Pancreas (tissue), 10 donors: ENCODE data around the gene DCAF11. TPM values are rescaled to one million over a fixed set of nuclear protein-coding genes. Genes with fewer than 3 reads are reported as not detected.
A peak's percentile ranks its signal among the peaks of the same experiment; 100 is the strongest.

ENCODE experiments used
- ATAC-seq, 4 donors: fragments of 200-7000 bp; cut with Tn5 transposase; one replicate each; pipeline versions ENCODE4 v1.8.0 to v1.9.1; 2020; ENCODE audit warnings: mild to moderate bottlenecking in 4 of 4, moderate library complexity in 4 of 4
- DNase-seq, 6 donors: peaks; one replicate each; pipeline ENCODE4 v3.0.0-alpha.2; 2020
- FAIRE-seq: peaks from 2 replicates; lab custom pipeline; 2012; peaks lifted over from hg19 to GRCh38; lab: Jason Lieb, UNC
- H3K27ac ChIP-seq, 4 donors: fragments of 200-600 bp; sonication (generic); 1 replicate in 3 of 4; 2 replicates in 1 of 4; pipeline versions ENCODE4 v1.5.0 to v1.8.0; 2020
- H3K27me3 ChIP-seq, 4 donors: fragments of 200-600 bp; one replicate each; pipeline ENCODE4 v1.8.0; 2021
- H3K36me3 ChIP-seq, 3 donors: fragments of 200-600 bp; sonication (generic) in 1 of 3; one replicate each; pipeline versions ENCODE4 v1.5.0 to v1.8.0; 2020 to 2021
- H3K4me1 ChIP-seq, 3 donors: fragments of 200-600 bp; one replicate each; pipeline ENCODE4 v1.8.0; 2021
- H3K4me3 ChIP-seq, 4 donors: fragments of 200-600 bp; sonication (generic) in 2 of 4; one replicate each; pipeline versions ENCODE4 v1.5.0 to v1.8.0; 2020 to 2021
- H3K9me3 ChIP-seq, 4 donors: fragments of 200-600 bp; one replicate each; pipeline ENCODE4 v1.8.0; 2021
- WGBS, 2 donors: extraction: QIAGEN DNeasy Blood & Tissue Kit; methylation state at CpG; one replicate each; pipeline ENCODE4 v1.1.7; 2013; 5-methylcytosine and 5-hydroxymethylcytosine counted together
- intact Hi-C, 3 donors: fragments of 100-400 bp; cut with DNase I; formaldehyde crosslinking; loops; one replicate each; pipeline versions ENCODE4 v1.11.1 to v1.14.2; 2022
- polyA plus RNA-seq, 2 donors: library from polyadenylated mRNA; stranded (reverse); fragments of 200-250 nt; gene quantifications; one replicate each; pipeline ENCODE4 v1.2.3, GENCODE V29; 2013
- total RNA-seq, 6 donors: library from RNA; stranded (reverse); fragmentation: NEBNext Ultra II Directional in 4 of 6; extraction: Animal tissue kit (Norgen Biotek cat#: 25700) in 4 of 6; gene quantifications; one replicate each; pipeline versions ENCODE4 v1.2.1 to v1.2.4, GENCODE V29; 2021 to 2023
- TF ChIP-seq, protein P1 (sequence below), 4 donors: fragments of 200-600 bp; sonication (generic) in 3 of 4; IDR thresholded peaks; one replicate each; pipeline versions ENCODE4 v1.5.0 to v1.8.0; 2021; ENCODE audit warnings: antibody characterized with exemption in 4 of 4
- donor health status: healthy with polysubstance abuse.
- donor health status: DM: no; HTN: no; CAD: no; lungs with moderate emphysema.
- donor health status: DM: no; HTN: no; CAD: no.
- donor health status: control.
- donor health status: control.
- donor health status: Bipolar disorder and iron deficiency.
- donor health status: DM: yes; HTN: yes; CAD: no.
- donor health status: DM: no; HTN: no; CAD: no.
- donor health status: DM: no; HTN: no; CAD: no.
- donor health status: DM: yes; HTN: yes; CAD: no.

The DCAF11 gene
- total and polyA plus RNA-seq, 8 donors: 34.2 to 78.9 (median 56.0) TPM

- no peak within 1 kb of the TSS for H3K27ac ChIP-seq
- TF ChIP-seq, protein P1, sequence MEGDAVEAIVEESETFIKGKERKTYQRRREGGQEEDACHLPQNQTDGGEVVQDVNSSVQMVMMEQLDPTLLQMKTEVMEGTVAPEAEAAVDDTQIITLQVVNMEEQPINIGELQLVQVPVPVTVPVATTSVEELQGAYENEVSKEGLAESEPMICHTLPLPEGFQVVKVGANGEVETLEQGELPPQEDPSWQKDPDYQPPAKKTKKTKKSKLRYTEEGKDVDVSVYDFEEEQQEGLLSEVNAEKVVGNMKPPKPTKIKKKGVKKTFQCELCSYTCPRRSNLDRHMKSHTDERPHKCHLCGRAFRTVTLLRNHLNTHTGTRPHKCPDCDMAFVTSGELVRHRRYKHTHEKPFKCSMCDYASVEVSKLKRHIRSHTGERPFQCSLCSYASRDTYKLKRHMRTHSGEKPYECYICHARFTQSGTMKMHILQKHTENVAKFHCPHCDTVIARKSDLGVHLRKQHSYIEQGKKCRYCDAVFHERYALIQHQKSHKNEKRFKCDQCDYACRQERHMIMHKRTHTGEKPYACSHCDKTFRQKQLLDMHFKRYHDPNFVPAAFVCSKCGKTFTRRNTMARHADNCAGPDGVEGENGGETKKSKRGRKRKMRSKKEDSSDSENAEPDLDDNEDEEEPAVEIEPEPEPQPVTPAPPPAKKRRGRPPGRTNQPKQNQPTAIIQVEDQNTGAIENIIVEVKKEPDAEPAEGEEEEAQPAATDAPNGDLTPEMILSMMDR (IDR thresholded peaks at IDR 0.05): no peak
- H3K9me3 ChIP-seq: no peaks in the 10 kb centered on the region
- H3K27me3 ChIP-seq: no peaks in the 10 kb centered on the region
- ATAC-seq: no peak
- FAIRE-seq: no peak
- no peak within 1 kb of the TSS for H3K4me3 ChIP-seq
- WGBS, 2 donors: 71 to 81% methylated on average over 14 to 19 of the region's 19 CpGs
- H3K4me1 ChIP-seq: peaks cover 0 to 5% (median 0%) of the 10 kb centered on the region in 3 donors
- intact Hi-C loops: no loop called here
- no peaks in the 10 kb centered on the region for H3K36me3 ChIP-seq
- peak in 1 of 6 donors; percentile 58 for DNase-seq
Measured at GRCh38 chr14:24071144-24071697, 43.4 kb upstream of the DCAF11 start, which contains the start of gene CPNE6. CPNE6 (plus strand) TSS chr14:24071562; CDS start chr14:24072937, 1,375 bp downstream.

- WGBS, 2 donors: 61 to 65% methylated on average over 12 of the region's 12 CpGs
- H3K27me3 ChIP-seq: no peaks in the 10 kb centered on the region
- no peak overlapping the region for H3K4me3 ChIP-seq
- TF ChIP-seq, protein P1 (IDR thresholded peaks at IDR 0.05): no peak
- H3K36me3 ChIP-seq: no peaks in the 10 kb centered on the region
- intact Hi-C loops: no loop called here
- H3K9me3 ChIP-seq: no peaks in the 10 kb centered on the region
- ATAC-seq (no peak), FAIRE-seq (no peak), DNase-seq (peak in 1 of 6 donors; percentile 27)
- H3K4me1 ChIP-seq: peaks cover 0 to 5% (median 0%) of the 10 kb centered on the region in 3 donors
- H3K27ac ChIP-seq: no peak overlapping the region
Measured at GRCh38 chr14:24071836-24072430, 42.6 kb upstream of the DCAF11 start.

DNA sequence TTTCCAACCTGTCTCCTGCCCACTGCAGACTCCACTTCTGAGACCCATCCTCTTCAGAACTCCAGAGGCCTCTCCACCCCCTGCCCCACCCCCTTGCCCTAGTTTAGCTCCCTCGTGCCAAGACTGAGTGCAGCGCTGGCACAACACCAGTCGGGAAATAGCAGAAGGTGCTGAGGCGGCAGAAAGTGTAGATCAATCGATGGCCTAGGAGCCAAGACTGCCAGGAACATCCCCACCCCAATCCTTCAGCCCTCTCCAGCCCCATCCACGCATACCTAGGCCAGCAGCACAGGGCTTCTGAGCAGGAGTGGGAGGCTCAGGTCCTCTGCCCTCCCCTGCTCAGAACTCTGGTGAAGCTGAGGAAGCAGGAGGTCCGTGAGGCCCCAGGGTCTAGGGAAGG is 42.1 kb upstream of the DCAF11 start:
- TF ChIP-seq, protein P1 (IDR thresholded peaks at IDR 0.05): no peak

DNA sequence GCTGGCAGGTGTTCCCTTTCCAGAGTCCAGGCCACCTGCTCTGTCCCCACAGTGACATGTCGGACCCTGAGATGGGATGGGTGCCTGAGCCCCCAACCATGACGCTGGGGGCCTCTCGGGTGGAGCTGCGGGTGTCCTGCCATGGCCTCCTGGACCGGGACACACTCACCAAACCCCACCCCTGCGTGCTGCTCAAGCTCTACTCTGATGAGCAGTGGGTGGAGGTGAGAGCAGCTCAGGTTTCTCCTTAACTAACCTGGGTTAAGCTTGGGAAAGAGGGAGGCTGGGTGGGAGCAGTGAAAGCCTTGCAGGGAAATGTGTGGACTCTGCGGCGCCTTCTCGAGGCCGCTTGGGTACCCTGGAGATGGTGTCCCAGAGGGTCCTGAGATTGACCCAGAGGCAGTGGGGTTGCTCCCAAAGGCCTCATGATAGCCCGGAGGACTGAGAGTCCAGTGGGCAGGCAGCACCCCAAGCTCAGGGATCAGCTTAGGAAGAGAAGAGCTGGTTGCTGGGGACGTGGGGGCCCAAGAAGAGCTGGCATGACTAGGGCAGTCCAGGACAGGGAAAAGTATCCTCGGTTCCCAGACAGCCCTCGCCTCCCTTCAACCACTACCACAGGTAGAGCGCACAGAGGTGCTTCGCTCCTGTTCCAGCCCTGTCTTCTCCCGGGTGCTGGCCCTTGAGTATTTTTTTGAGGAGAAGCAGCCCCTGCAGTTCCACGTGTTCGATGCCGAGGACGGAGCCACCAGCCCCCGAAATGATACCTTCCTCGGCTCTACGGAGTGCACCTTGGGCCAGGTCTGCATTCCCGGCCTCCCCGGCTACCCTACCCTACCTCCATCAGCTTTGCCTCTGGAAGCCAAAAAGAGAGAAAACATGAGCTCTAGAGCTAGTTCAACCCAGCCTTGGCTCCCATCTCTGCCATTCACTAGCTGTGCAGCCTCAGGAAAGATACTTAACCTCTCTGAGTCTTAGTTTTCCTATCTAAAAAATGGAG is 41.4 kb upstream of the DCAF11 start:
- no peaks in the 10 kb centered on the region for H3K9me3 ChIP-seq
- TF ChIP-seq, protein P1 (IDR thresholded peaks at IDR 0.05): no peak
- ATAC-seq (no peak), DNase-seq (peak in 1 of 6 donors; percentile 46), FAIRE-seq (no peak)
- peaks cover 0 to 5% (median 0%) of the 10 kb centered on the region in 3 donors for H3K4me1 ChIP-seq
- no peaks in the 10 kb centered on the region for H3K36me3 ChIP-seq
- no peak overlapping the region for H3K27ac ChIP-seq
- H3K27me3 ChIP-seq: no peaks in the 10 kb centered on the region
- no peak overlapping the region for H3K4me3 ChIP-seq
- intact Hi-C loops: no loop called here
- 83 to 86% methylated on average over 26 of the region's 26 CpGs for WGBS, 2 donors

More for the DNA sequence above, 42.1 kb upstream of the DCAF11 start:
- H3K4me3 ChIP-seq: no peak overlapping the region
- intact Hi-C loops: no loop called here
- H3K9me3 ChIP-seq: no peaks in the 10 kb centered on the region
- ATAC-seq (peak; percentile 17 to 67 (median 36)), FAIRE-seq (no peak), DNase-seq (peak in 2 of 6 donors; percentile 47 to 73)
- no peak overlapping the region for H3K27ac ChIP-seq
- peaks cover 0 to 5% (median 0%) of the 10 kb centered on the region in 3 donors for H3K4me1 ChIP-seq
- no peaks in the 10 kb centered on the region for H3K27me3 ChIP-seq
- WGBS, 2 donors: 32 to 47% methylated on average over 7 of the region's 7 CpGs
- H3K36me3 ChIP-seq: no peaks in the 10 kb centered on the region
